ENCODE measurements around the gene SMCO4. TPM values are rescaled to one million over a fixed set of nuclear protein-coding genes. Genes with fewer than 3 reads are reported as not detected.
"Not testable (repeated sequence)": the region's sequence is repeated elsewhere in the genome, so short reads cannot be mapped to it uniquely, and the experiment has no call there.

Gene SMCO4, protein sequence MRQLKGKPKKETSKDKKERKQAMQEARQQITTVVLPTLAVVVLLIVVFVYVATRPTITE
- 73.5 TPM for total RNA-seq
- long read RNA-seq, transcript SMCO4-204 (3 exons, 472 nt), result minor isoform, 22 of 96 reads
- long read RNA-seq, transcript SMCO4-201 (3 exons, 1,104 nt), result major isoform, 26 of 96 reads
- long read RNA-seq, partial matches to known transcripts, result 1 of 96 reads
- long read RNA-seq, other reads (novel, unspliced or antisense), result 46 of 96 reads

DNA sequence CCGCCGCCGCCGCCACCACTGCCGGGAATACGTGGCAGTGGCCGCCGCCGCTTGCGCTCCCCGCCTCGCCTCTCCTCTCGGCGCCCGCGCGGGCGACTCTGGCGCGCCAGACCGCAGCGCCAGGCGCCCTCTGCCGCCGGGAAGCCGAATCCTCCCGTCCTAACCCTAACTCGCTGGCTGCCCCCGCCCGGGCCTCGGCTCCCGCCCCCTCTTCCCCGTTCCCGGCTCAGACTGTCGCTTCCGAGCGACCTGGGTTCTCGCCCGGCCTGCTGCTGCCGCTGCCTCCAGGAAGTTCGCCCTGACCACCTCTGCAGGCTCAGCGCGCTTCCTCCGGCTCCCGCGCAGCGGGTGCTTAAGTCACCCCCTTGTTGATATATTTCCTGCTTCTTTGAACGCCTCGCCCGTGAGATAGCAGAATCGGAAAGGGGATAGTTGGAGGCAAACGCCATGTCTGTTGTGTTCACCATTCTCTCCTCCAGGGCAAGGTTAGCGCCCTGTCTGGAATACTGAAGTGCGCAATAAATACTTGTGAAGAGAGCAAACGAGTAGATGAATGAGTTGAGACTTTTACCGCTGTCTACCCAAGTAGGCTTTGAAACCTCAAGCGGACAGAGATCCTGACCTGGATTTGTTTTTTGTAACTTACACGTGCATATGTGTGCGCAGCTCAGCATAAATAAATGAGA lies at the start of gene SMCO4:
TSS of gene SMCO4 (minus strand) at position 100 of the 686 bp plus-strand sequence. CDS start 64,202 bp downstream, outside the sequence.
- H3K27ac ChIP-seq, result peak within 1 kb of the TSS; percentile 88
- no peaks in the 10 kb centered on the region for H3K36me3 ChIP-seq
- H3K4me1 ChIP-seq, result peaks cover 45% of the 10 kb centered on the region
- no peaks in the 10 kb centered on the region for H3K27me3 ChIP-seq (ENCODE audit: low read depth)
- peak within 1 kb of the TSS; percentile 76 for H3K4me3 ChIP-seq
- ATAC-seq, result peak; percentile 91 to 93
- H3K9me3 ChIP-seq, result no peaks in the 10 kb centered on the region
- TF ChIP-seq, protein P1, sequence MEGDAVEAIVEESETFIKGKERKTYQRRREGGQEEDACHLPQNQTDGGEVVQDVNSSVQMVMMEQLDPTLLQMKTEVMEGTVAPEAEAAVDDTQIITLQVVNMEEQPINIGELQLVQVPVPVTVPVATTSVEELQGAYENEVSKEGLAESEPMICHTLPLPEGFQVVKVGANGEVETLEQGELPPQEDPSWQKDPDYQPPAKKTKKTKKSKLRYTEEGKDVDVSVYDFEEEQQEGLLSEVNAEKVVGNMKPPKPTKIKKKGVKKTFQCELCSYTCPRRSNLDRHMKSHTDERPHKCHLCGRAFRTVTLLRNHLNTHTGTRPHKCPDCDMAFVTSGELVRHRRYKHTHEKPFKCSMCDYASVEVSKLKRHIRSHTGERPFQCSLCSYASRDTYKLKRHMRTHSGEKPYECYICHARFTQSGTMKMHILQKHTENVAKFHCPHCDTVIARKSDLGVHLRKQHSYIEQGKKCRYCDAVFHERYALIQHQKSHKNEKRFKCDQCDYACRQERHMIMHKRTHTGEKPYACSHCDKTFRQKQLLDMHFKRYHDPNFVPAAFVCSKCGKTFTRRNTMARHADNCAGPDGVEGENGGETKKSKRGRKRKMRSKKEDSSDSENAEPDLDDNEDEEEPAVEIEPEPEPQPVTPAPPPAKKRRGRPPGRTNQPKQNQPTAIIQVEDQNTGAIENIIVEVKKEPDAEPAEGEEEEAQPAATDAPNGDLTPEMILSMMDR (IDR thresholded peaks at IDR 0.05), result peak; percentile 77
- DNase-seq, result peak; percentile 91
- intact Hi-C loops (cut with DNase I), result no loop called here

DNA sequence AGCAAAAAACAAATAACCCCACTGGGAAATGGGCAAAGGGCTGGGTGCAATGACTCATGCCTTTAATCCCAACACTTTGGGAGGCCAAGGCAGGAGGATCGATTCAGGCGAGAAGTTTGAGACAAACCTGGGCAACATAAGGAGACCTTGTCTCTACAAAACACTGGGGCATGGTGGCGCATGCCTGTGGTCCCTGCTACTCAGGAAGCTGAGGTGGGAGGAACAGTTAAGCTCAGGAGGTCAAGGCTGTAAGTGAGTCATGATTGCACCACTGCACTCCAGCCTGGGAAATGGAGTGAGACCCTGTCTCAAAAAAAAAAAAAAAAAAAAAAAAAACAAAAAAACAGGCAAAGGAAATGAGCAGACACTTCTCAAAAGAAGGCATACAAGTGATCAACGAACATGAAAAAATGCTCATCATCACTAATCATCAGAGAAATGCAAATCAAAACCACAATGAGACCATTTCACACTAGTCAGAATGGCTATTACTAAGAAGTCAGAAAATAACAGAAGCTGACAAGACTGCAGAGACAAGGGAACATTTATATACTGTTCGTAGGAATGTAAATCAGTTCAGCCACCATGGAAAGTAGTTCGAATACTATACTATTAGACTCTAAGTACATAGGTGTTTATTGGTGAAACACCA lies 48.2 kb upstream of the SMCO4 start:
- Histone ChIP-seq H3K9me3 (no peaks in the 10 kb centered on the region), H3K27ac (no peak overlapping the region), H3K4me1 (no peaks in the 10 kb centered on the region), H3K36me3 (no peaks in the 10 kb centered on the region), H3K27me3 (ENCODE audit: low read depth) (no peaks in the 10 kb centered on the region), H3K4me3 (no peak overlapping the region)
- intact Hi-C loops (cut with DNase I), result no loop called here
- TF ChIP-seq, protein P1 (IDR thresholded peaks at IDR 0.05), result no peak
- DNase-seq (no peak), ATAC-seq (no peak)

DNA sequence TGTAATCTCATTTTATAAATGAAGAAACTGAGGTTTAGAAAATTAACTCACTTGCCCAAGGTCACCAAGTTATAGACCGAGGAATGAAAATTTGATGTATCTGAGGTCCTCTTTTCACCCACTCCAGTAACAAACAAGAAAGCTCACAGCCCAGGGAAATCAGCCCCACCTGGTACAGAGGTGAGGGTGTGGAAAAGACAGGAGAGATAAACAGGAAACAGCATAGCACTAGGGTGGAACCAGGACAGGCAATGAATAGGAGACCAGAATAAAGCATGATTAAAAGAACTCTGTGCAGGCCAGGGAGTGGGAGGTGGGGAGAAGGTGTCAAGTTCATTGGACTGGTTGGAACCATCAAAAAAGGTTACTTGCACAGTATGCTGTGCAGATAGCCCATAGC lies 46.2 kb upstream of the SMCO4 start:
- H3K4me3 ChIP-seq, result no peak overlapping the region
- intact Hi-C loops (cut with DNase I), result no loop called here
- DNase-seq (no peak), ATAC-seq (no peak)
- no peaks in the 10 kb centered on the region for H3K36me3 ChIP-seq
- no peaks in the 10 kb centered on the region for H3K4me1 ChIP-seq
- no peak overlapping the region for H3K27ac ChIP-seq
- no peaks in the 10 kb centered on the region for H3K9me3 ChIP-seq
- no peaks in the 10 kb centered on the region for H3K27me3 ChIP-seq (ENCODE audit: low read depth)
- TF ChIP-seq, protein P1 (IDR thresholded peaks at IDR 0.05), result no peak

DNA sequence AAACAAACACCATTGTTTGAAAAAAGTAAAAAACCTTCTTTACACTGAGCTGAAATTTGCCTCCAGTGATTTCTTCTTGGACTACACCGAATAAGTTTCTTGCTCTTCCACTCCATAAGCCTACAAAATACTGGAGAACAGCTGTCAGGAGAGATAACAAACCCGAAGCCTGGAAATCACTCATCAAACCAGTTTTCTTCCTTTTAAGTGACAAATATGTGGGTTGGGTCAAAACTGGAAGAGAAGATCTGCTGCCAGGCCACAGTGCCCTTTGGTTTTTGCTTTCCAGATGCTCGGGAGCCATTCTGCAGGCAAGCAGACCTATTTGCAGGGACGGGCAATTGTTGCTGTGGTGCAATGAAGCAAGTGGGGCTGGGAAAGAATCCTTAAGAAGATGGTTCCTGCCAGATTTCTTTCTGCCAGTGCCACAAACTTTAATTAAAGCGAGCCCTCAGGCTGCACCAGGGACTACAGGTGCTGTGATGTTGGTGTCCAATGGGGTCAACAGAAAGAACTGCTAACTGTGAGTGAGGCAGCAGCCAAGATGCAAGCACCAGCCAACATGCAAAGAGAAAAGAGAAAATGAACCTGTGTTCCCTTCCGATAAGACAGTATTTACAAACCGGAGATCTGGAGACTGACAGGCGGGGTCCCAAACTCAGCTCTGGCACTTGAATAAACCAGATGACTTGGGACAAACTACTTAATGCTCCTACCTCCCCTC lies 44.8 kb upstream of the SMCO4 start:
- intact Hi-C loops (cut with DNase I), result no loop called here
- Histone ChIP-seq H3K36me3 (no peaks in the 10 kb centered on the region), H3K27ac (no peak overlapping the region), H3K4me1 (no peaks in the 10 kb centered on the region), H3K9me3 (no peaks in the 10 kb centered on the region), H3K4me3 (no peak overlapping the region), H3K27me3 (ENCODE audit: low read depth) (no peaks in the 10 kb centered on the region)
- TF ChIP-seq, protein P1 (IDR thresholded peaks at IDR 0.05), result no peak
- DNase-seq (no peak), ATAC-seq (no peak)

DNA sequence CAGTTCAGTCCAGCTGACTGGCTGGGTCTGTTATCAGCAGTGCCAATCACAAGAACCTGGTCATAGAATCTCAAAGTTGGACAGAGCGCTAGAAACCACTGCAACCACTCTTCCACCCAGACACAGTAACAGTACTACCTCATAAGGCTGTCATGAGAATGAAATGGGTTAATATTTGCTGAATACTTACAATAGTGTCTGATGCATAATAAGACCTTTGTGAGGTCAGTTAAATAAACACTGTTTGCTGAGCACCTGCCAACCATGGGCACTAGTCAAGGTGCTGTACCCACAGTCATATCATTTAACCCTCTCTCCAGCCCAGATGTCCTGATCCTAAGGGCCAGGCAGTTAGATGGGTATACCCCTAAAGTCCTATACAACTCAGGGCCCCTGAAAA lies 44.2 kb upstream of the SMCO4 start:
- H3K9me3 ChIP-seq; ATAC-seq; H3K36me3 ChIP-seq; H3K27me3 ChIP-seq (ENCODE audit: low read depth); H3K27ac ChIP-seq; intact Hi-C loops (cut with DNase I); H3K4me1 ChIP-seq; H3K4me3 ChIP-seq; DNase-seq: not testable (repeated sequence)

Measured in lower lobe of right lung (tissue), 2 donors.